Adrenal gland (tissue), 5 donors: ENCODE data around the gene ZMYM5.
"Not testable (repeated sequence)": the region's sequence is repeated elsewhere in the genome, so short reads cannot be mapped to it uniquely, and the experiment has no call there.

Experiments used
- POLR2A ChIP-seq, 2 donors: fragments of 450-650 bp; IDR thresholded peaks; one replicate each; pipeline ENCODE4 v1.6.1; 2017; ENCODE audit warnings: antibody characterized with exemption in 2 of 2, mild to moderate bottlenecking in 2 of 2, moderate library complexity in 1 of 2
- TF ChIP-seq, protein P1 (sequence below), 6 experiments: fragments of 450-650 bp in 4 of 6; fragments of 200-600 bp in 2 of 6; sonication (generic) in 1 of 6; IDR thresholded peaks; 1 replicate in 5 of 6; 2 replicates in 1 of 6; pipeline versions ENCODE4 v1.5.1 to v1.8.0; 2016 to 2021; ENCODE audit warnings: antibody characterized with exemption in 6 of 6, mild to moderate bottlenecking in 2 of 6, moderate library complexity in 1 of 6
- donor health status: DM: no; HTN: no; CAD: no.

DNA sequence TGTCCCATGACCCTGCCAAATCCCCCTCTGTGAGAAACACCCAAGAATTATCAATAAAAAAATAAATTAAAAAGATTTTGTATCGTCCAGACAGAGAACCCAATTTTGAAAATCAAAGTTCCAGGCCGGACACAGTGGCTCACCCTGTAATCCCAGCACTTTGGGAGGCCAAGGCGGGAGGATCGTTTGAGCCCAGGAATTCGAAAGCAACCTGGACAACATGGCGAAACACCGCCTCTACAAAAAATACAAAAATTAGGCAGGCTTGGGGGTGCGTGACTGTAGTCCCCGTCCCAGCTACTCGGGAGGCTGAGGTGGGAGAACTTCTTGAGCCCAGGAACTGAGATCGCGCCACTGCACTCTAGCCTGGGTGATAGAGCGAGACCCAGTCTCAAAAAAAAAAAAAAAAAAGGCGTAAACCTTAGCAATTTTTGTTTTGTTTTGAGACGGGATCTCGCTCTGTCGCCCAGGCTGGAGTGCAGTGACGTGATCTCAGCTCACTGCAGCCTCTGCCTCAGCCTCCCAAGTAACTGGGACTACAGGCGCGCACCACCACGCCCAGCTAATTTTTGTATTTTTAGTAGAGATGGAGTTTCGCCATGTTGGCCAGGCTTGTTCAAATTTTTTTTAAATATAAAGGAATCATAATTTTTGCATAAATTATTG lies 82.6 kb downstream of the ZMYM5 start:
- TF ChIP-seq, protein P1, sequence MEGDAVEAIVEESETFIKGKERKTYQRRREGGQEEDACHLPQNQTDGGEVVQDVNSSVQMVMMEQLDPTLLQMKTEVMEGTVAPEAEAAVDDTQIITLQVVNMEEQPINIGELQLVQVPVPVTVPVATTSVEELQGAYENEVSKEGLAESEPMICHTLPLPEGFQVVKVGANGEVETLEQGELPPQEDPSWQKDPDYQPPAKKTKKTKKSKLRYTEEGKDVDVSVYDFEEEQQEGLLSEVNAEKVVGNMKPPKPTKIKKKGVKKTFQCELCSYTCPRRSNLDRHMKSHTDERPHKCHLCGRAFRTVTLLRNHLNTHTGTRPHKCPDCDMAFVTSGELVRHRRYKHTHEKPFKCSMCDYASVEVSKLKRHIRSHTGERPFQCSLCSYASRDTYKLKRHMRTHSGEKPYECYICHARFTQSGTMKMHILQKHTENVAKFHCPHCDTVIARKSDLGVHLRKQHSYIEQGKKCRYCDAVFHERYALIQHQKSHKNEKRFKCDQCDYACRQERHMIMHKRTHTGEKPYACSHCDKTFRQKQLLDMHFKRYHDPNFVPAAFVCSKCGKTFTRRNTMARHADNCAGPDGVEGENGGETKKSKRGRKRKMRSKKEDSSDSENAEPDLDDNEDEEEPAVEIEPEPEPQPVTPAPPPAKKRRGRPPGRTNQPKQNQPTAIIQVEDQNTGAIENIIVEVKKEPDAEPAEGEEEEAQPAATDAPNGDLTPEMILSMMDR (IDR thresholded peaks at IDR 0.05) = not testable (repeated sequence)
- TF ChIP-seq POLR2A (IDR thresholded peaks at IDR 0.05) = not testable (repeated sequence)
